Thyroid gland (tissue), 4 donors: ENCODE data around the gene UBE2B.

Source experiments
- POLR2A ChIP-seq, 2 donors: fragments of 450-650 bp; IDR thresholded peaks; one replicate each; pipeline ENCODE4 v1.6.1; 2017; ENCODE audit warnings: antibody characterized with exemption in 2 of 2, mild to moderate bottlenecking in 2 of 2, moderate library complexity in 1 of 2
- TF ChIP-seq, protein P1 (sequence below), 6 experiments: fragments of 200-600 bp in 3 of 6; fragments of 450-650 bp in 3 of 6; sonication (generic) in 3 of 6; IDR thresholded peaks; one replicate each; pipeline ENCODE4 v1.5.1; 2016 to 2019; ENCODE audit warnings: antibody characterized with exemption in 6 of 6, mild to moderate bottlenecking in 2 of 6, inconsistent platforms in 1 of 6, moderate library complexity in 1 of 6

- no peak for TF ChIP-seq POLR2A (IDR thresholded peaks at IDR 0.05)
- TF ChIP-seq, protein P1, sequence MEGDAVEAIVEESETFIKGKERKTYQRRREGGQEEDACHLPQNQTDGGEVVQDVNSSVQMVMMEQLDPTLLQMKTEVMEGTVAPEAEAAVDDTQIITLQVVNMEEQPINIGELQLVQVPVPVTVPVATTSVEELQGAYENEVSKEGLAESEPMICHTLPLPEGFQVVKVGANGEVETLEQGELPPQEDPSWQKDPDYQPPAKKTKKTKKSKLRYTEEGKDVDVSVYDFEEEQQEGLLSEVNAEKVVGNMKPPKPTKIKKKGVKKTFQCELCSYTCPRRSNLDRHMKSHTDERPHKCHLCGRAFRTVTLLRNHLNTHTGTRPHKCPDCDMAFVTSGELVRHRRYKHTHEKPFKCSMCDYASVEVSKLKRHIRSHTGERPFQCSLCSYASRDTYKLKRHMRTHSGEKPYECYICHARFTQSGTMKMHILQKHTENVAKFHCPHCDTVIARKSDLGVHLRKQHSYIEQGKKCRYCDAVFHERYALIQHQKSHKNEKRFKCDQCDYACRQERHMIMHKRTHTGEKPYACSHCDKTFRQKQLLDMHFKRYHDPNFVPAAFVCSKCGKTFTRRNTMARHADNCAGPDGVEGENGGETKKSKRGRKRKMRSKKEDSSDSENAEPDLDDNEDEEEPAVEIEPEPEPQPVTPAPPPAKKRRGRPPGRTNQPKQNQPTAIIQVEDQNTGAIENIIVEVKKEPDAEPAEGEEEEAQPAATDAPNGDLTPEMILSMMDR (IDR thresholded peaks at IDR 0.05) = no peak
Observed at GRCh38 chr5:134417707-134418106, 46.3 kb downstream of the UBE2B start.
